ENCODE data around the gene IL20RA. TPM values are rescaled to one million over a fixed set of nuclear protein-coding genes. Genes with fewer than 3 reads are reported as not detected.
A peak's percentile ranks its signal among the peaks of the same experiment; 100 is the strongest.

Gene IL20RA
- total and polyA plus RNA-seq, 2 of the 13 experiments (the other 11 are each of a cell fraction or from before 2014, with no cell fraction given) = not detected

- TF ChIP-seq, protein P1, sequence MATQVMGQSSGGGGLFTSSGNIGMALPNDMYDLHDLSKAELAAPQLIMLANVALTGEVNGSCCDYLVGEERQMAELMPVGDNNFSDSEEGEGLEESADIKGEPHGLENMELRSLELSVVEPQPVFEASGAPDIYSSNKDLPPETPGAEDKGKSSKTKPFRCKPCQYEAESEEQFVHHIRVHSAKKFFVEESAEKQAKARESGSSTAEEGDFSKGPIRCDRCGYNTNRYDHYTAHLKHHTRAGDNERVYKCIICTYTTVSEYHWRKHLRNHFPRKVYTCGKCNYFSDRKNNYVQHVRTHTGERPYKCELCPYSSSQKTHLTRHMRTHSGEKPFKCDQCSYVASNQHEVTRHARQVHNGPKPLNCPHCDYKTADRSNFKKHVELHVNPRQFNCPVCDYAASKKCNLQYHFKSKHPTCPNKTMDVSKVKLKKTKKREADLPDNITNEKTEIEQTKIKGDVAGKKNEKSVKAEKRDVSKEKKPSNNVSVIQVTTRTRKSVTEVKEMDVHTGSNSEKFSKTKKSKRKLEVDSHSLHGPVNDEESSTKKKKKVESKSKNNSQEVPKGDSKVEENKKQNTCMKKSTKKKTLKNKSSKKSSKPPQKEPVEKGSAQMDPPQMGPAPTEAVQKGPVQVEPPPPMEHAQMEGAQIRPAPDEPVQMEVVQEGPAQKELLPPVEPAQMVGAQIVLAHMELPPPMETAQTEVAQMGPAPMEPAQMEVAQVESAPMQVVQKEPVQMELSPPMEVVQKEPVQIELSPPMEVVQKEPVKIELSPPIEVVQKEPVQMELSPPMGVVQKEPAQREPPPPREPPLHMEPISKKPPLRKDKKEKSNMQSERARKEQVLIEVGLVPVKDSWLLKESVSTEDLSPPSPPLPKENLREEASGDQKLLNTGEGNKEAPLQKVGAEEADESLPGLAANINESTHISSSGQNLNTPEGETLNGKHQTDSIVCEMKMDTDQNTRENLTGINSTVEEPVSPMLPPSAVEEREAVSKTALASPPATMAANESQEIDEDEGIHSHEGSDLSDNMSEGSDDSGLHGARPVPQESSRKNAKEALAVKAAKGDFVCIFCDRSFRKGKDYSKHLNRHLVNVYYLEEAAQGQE (IDR thresholded peaks at IDR 0.05; ENCODE audit: borderline replicate concordance in 1 of 2, low read depth in 1 of 2, low read length in 2 of 2) = no peak
- TF ChIP-seq, protein P2, sequence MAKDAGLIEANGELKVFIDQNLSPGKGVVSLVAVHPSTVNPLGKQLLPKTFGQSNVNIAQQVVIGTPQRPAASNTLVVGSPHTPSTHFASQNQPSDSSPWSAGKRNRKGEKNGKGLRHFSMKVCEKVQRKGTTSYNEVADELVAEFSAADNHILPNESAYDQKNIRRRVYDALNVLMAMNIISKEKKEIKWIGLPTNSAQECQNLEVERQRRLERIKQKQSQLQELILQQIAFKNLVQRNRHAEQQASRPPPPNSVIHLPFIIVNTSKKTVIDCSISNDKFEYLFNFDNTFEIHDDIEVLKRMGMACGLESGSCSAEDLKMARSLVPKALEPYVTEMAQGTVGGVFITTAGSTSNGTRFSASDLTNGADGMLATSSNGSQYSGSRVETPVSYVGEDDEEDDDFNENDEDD (CRISPR knock-in tag; IDR thresholded peaks at IDR 0.05; ENCODE audit: borderline replicate concordance) = no peak
- TF ChIP-seq, protein P3, sequence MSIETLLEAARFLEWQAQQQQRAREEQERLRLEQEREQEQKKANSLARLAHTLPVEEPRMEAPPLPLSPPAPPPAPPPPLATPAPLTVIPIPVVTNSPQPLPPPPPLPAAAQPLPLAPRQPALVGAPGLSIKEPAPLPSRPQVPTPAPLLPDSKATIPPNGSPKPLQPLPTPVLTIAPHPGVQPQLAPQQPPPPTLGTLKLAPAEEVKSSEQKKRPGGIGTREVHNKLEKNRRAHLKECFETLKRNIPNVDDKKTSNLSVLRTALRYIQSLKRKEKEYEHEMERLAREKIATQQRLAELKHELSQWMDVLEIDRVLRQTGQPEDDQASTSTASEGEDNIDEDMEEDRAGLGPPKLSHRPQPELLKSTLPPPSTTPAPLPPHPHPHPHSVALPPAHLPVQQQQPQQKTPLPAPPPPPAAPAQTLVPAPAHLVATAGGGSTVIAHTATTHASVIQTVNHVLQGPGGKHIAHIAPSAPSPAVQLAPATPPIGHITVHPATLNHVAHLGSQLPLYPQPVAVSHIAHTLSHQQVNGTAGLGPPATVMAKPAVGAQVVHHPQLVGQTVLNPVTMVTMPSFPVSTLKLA (IDR thresholded peaks at IDR 0.05) = no peak
- TF ChIP-seq YEATS4 (CRISPR knock-in tag; IDR thresholded peaks at IDR 0.05; ENCODE audit: borderline replicate concordance) (no peak), ZNF709 (CRISPR knock-in tag; IDR thresholded peaks at IDR 0.05) (no peak), CREM (IDR thresholded peaks at IDR 0.05) (no peak), CREM (CRISPR knock-in tag; IDR thresholded peaks at IDR 0.05) (no peak), HMG20A (CRISPR knock-in tag; IDR thresholded peaks at IDR 0.05; ENCODE audit: borderline replicate concordance) (no peak), MTA1 (CRISPR knock-in tag; IDR thresholded peaks at IDR 0.05; ENCODE audit: borderline replicate concordance) (no peak), ZNF326 (CRISPR knock-in tag; IDR thresholded peaks at IDR 0.05; ENCODE audit: borderline replicate concordance) (no peak), YY1 (IDR thresholded peaks at IDR 0.05; ENCODE audit: insufficient read depth, insufficient replicate concordance, low read depth, low read length) (peak; percentile 26), ZNF788 (CRISPR knock-in tag; IDR thresholded peaks at IDR 0.05; ENCODE audit: borderline replicate concordance) (no peak), CBX5 (CRISPR knock-in tag; IDR thresholded peaks at IDR 0.05; ENCODE audit: borderline replicate concordance) (peak; percentile 18; the same call in 1 of the 2 replicates), XBP1 (CRISPR knock-in tag; IDR thresholded peaks at IDR 0.05) (no peak), TAF15 (IDR thresholded peaks at IDR 0.05; ENCODE audit: low read depth, low read length, poor library complexity, severe bottlenecking) (no peak), ZNF605 (CRISPR knock-in tag; IDR thresholded peaks at IDR 0.05) (no peak)
- TF ChIP-seq, protein P4, sequence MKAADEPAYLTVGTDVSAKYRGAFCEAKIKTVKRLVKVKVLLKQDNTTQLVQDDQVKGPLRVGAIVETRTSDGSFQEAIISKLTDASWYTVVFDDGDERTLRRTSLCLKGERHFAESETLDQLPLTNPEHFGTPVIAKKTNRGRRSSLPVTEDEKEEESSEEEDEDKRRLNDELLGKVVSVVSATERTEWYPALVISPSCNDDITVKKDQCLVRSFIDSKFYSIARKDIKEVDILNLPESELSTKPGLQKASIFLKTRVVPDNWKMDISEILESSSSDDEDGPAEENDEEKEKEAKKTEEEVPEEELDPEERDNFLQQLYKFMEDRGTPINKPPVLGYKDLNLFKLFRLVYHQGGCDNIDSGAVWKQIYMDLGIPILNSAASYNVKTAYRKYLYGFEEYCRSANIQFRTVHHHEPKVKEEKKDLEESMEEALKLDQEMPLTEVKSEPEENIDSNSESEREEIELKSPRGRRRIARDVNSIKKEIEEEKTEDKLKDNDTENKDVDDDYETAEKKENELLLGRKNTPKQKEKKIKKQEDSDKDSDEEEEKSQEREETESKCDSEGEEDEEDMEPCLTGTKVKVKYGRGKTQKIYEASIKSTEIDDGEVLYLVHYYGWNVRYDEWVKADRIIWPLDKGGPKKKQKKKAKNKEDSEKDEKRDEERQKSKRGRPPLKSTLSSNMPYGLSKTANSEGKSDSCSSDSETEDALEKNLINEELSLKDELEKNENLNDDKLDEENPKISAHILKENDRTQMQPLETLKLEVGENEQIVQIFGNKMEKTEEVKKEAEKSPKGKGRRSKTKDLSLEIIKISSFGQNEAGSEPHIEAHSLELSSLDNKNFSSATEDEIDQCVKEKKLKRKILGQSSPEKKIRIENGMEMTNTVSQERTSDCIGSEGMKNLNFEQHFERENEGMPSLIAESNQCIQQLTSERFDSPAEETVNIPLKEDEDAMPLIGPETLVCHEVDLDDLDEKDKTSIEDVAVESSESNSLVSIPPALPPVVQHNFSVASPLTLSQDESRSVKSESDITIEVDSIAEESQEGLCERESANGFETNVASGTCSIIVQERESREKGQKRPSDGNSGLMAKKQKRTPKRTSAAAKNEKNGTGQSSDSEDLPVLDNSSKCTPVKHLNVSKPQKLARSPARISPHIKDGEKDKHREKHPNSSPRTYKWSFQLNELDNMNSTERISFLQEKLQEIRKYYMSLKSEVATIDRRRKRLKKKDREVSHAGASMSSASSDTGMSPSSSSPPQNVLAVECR (CRISPR knock-in tag; IDR thresholded peaks at IDR 0.05; ENCODE audit: borderline replicate concordance) = no peak
- TF ChIP-seq, protein P5, sequence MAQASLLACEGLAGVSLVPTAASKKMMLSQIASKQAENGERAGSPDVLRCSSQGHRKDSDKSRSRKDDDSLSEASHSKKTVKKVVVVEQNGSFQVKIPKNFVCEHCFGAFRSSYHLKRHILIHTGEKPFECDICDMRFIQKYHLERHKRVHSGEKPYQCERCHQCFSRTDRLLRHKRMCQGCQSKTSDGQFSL (CRISPR knock-in tag; IDR thresholded peaks at IDR 0.05) = no peak
Observed at GRCh38 chr6:137076277-137077068, 31.7 kb upstream of the IL20RA start (continued).
